SKM-1 treated with dmso at 0.1 percent for 144 hours (cell line): ENCODE results near the gene ARHGAP19.

ENCODE experiments used
- DNase-seq: peaks from one replicate; lab custom pipeline; 2025; ENCODE audit not compliant: unreplicated experiment; lab: John Stamatoyannopoulos, UW

Gene ARHGAP19

DNA sequence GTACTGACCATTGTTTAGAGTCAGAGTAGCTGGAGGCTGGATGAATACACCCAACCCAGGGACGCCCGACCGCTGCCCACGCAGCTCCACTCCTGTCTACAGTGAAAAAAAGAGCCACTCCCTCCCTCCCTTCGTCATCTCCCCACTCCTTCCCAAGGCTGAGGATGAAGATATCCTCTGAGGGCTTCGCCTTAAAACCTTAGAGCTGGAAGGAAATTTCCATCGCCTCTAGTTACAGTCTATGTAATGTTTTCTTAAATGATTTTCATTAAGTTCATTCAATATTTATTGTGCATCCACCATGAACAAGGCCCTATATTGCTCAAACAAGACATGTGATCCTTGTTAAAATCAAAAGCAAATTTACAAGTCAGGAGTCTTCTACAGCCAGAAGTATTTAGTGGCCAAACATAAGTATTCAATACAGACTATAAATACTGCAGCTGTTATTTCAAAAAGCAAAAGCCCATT is 95.4 kb downstream of the ARHGAP19 start:
- no peak for DNase-seq

DNA sequence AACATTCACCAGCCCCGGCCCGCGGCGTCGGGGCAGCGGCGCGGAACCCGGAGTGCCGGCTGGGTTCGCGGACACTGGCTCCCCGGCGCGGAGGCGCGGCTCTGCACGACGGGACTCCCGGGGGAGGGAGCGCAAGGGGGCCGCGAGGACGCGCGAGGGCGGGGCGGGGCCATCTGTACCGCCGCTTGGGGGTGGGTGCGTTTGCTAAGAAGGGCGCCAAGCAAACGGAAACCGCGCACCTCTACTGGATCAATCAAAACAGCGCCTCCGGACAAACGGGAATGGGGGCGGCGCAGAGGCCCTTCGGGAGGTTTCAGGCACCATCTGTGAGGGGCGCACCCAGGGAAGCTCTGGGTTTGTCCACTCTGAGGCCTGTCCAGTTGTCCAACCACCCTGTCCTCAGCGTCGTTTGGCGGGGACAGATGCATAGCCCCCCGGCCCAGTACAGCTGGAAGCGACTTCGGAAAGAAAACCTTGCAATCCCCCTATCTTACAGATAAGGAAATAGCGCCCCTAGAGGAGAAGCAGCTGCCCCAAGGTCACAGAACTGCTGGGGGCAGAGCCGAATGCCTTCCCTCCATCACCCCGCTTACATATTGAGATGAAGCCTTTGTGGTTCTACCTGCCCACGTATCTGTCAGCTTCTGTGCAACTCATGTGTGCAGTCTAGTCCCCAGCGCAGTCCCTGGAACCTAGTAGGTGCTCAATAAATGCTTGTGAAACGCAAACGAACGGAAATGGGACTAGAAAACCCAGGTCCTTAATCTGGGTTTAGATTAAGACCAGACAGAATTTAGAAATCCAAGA is 96.0 kb downstream of the ARHGAP19 start:
- DNase-seq: peak; percentile 31

DNA sequence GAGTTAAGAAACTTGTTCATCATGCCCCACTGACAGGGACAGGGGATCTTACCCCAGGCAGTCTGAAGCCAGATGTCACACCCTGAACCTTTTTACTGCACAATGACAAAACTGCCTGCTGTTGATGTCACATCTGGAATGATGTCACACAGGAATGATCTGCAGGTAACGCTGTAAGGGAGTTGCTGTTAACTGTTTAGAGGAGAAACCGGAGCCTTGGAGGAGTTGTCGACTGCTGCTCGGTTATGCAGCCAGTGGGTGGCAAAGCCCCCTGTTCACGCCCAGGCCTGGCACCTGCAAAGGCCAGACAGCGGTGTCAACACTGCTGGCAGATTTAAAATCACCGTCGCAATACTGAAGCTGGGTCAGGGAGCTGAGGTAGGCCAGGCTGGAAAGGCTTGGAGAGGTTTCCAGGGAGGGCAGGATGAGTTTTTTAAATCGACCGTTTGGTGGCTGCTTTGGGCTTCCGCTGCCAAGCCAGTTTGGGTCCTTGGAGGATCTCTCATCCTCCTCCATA is 96.7 kb downstream of the ARHGAP19 start:
- no peak for DNase-seq

DNA sequence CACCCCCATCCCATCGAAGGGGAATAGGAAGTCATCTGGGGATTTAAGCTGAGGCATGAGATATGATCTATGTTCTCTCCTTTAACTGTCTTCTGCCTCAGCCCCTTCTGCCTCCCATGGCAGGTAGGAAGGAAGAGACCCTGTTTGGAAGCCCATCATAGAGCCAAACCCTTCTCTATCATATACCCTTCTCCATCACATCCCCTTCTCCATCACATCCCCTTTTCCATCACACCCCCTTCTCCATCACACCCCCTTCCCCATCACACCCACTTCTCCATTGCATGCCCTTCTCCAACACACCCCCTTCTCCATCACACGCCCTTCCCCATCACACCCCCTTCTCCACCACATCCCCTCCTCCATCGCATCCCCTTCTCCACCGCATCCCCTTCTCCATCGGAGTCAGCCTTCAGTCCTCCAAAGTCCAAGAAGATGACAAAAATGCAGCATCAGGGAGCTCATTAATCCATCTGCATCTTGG is 99.4 kb downstream of the ARHGAP19 start:
- DNase-seq: no peak

DNA sequence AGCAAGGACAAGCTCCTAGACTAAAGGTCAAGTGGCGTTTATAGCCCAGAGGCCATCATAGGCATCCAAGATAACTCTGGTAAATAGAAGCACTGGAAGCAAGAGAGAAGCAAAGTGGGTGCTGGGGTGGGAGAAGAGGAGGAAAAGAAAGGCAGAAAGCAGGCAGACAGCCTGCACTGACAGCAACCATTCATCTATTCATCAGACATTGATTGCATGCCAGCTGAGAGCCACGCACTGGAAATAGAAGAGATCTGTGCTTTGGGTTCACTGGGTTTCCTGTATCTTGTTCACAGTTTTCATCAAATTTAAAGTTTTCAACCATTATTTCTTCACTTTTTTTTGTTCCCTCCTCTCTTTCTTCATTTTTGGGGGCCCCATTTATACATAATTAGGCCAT is 102.0 kb downstream of the ARHGAP19 start:
- no peak for DNase-seq

DNA sequence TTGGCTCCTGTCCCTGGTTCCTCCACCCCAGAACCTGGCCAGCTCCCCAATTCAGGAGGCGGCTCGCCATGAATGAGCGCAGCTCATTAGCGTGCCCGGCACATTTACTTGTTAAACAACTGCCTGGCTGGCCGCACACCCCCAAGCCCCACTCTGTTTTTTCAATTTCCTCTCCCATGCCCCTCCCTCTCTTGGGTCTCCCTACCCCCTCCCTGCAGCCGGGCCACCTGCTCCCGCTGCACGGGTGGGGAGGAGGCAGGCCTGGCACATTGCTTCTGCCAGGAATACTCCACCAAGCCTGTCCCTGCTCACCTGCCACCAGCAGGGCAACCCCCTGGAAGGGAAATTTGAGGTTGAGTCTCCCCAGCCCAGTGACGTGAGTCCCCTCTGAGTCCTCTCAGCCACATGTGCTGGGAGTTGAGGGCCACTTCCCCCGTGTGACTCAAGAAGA is 104.2 kb downstream of the ARHGAP19 start:
- DNase-seq: no peak

DNA sequence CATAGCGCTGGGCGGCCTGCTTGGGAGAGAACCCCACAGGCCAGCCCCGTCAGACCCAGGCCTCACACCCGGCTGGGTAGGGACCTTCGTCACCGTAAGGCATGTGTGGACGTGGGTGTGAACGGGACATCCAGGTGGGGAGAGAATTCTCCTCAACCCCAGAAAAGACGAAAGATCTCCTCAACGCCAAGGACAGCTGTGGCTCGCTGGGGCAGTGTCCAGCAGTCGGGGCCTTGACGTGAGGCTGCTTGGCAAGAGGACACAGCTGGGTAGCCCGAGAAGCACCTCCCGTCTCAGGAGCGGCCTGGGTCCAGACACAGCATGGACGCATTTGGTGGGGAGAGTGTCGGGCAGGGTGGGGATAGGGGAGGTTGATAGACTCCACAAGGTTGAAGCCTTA is 105.5 kb downstream of the ARHGAP19 start:
- no peak for DNase-seq

DNA sequence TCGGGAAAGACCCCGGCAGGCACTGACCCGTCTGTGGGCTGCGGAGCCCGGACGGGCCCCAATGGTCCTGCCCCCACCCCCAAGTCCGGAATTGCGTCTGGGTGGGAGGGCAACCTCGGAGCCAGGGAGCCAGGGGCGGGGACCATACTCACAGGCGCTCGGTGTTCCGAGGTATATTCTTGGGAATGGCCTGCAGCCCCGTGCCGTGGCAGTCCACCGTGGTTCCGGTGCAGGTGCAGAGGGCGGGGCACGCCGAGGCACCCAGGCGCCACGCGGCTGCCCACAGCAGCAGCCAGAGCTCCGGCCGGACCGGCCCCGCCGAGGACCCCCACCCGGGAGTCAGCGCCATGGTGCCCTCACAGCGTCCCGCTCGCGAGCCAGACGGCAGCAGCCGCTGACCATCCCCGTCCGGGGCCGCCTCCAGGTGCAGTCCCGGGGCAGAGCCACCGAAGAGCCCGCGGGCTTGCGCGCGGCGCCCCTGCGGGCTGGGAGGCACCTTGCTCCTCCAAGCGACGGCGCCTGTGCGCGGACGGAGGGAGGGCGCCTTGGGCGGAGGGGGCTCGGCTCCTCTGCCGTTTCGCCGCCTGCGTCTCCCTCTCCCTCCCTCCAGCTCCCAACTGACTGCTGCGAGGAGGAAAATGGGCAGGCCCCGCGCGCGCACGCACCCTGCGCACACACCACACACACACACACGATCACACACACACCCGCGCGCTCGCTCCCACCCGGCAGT is 106.9 kb downstream of the ARHGAP19 start, which contains the start of gene SLIT1:
TSS of gene SLIT1 (minus strand) at position 634 of the 733 bp plus-strand sequence. CDS start at position 349, 285 bp downstream.
- DNase-seq: no peak

DNA sequence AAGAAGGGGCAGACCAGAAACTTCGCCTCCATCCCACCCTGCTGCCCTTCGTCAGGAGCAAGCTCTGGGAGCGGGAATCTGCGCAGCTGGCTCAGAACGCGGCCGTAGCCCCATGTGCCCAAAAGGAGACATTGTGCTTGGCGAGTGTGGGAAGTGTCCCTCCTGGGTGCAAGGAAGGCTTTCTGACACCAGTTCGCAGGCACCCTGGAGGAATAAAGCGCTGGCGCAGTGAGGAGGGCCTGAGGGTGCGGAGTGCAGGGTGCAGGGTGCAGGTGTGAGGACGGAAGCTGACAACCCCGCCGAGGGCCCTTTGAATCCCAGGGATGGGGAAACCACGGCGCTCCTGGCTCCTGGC is 107.5 kb downstream of the ARHGAP19 start:
- no peak for DNase-seq

DNA sequence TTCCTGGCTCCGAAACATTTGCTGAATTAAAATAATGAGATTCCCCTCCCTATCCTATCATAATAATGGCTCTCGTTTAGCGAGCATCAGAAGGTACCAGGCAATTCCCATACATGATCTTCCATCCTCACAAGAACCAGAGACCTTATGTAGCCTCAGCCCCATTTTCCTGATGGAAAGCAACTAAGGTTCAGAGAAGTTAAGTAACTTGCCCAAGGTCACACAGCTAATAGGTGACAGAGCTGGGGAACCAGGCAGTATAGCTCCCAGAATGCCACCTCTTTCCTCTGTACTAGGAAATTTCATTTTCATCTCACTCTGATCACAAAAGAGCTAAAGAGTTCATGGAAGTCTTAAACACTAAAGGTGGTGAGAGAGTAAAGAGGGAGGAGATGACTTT is 109.1 kb downstream of the ARHGAP19 start:
- DNase-seq: no peak

DNA sequence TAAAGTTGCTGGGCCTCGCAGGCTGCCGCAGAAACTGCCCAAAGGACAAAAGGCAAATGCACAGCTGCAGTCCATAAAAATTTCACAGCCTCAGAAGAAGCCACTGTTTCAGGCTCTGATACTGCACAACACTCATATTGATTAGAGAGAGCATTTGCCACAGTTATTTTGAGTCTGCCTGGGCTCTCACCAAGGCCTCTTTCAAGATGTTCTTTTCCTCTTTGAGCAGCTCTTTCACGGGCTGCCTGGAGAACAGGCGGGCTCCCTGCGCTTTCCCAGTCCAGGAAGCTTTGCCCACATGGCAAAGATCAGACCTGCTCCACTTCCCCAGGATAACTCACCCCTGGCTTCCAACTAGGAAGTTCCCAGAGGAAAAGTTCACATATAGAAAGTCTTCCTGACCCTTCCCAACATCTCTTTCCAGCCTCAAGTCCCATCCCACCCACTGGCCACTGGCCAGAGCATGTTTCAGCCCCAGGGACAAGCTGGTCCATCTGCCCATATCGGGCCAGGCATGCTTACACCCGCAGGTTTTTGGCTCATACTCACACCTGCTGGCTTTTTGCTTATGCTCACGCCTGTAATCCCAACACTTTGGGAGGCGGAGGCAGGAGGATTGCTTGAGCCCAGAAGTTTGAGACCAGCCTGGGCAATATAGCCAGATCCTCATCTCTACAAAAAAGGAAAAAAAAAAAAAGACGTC is 110.0 kb downstream of the ARHGAP19 start:
- no peak for DNase-seq

DNA sequence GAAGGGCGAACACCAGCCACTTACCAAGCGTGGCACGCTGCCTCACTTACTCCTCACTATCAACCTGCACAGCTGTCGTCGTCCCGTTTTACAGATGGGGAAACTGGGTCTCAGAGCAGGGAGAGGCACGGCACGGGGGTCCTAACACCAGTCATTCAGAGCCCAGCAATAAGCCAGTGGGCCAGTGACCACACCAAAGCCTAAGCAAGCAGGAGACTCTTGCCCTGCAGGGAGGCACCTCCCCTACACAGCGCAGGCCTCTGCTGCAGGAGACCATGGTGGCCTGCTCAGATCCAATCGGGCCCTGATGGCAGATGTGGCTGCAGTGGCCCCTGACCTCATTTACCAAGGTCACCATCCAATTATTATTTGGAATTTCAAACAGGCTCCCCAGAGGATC is 111.5 kb downstream of the ARHGAP19 start:
- no peak for DNase-seq

DNA sequence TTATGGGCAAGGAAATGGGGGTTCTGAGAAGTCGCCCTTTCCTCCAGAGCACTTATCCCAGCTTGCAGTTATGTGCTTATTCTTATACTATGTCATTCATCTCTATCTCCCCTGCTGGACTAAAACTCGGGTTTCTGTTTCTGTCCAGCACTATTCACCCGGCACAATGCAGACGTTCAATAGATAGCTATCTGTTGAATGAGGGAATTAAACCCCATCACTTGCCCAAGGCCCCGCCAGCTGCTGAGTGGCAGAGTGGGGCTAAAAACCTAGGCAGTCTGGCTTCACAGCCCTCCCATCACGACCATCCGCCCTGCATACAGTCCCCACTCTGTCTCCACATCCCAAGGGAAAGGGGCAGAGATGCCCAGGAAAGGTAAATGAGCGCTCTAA is 112.1 kb downstream of the ARHGAP19 start:
- DNase-seq: no peak

DNA sequence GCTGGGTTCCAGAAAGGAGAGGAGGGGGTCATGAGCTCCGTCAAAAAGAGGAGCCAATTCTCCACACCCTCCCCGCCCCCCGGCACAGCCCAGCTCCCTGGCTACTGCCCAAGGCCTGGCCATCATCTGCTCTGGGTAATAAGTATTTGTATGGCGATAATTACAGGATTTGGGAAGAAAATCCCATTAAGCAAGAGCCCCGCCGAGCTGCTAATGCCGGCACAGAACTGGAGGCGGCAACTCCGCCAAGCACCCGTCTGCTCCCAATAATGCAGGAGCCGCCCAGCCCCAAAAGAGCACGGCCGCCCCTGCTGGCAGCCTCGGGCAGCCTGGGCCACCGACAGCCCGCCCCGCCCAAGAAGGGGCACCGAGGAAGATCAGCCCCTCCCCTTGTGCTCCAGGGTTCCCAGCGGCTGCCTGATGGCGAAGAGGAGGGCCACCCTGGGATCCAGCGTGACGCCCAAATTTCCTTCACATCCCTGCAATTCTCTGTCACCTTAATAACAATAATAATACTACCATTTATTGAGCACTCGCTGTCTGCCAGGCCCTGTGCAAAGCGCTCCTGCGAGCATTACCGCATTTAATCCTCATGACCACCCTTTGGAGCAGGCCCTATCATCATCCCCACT is 112.6 kb downstream of the ARHGAP19 start:
- DNase-seq: no peak

DNA sequence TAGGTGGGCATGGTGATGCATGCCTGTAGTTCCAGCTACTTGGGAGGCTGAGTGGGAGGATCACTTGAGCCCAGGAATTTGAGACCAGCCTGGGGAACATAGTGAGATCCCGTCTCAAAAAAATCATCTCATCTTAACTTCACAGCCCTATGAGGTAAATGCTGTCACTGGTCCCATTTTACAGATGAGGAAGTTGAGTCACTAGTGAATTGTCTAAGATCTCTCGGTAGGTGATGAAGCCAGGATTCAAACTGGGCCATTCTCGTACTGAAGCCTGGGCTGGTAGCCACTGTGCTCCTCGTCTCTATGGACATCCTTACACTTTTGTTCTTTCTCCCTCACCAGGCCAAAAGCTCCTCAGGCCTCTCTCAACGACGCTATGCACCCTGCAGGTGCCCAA is 113.1 kb downstream of the ARHGAP19 start:
- DNase-seq: no peak

DNA sequence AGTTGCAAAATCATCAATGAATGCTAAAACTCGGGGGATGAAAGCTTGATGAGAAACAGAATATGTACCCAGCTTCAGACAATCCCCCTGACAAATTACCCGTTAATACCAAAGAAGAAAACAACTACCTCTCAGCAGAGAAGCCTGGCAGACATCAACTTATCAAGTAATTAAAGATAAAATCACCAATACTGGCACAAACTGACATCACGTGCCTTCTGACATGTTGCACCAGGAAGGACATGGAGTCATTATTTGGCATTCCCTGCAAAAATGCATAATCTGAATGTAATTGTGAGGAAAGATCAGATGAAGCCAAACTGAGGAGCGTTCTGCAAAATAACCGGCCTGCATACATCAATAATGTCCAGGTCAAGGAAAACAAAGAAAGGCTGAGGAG is 114.4 kb downstream of the ARHGAP19 start:
- DNase-seq: no peak

DNA sequence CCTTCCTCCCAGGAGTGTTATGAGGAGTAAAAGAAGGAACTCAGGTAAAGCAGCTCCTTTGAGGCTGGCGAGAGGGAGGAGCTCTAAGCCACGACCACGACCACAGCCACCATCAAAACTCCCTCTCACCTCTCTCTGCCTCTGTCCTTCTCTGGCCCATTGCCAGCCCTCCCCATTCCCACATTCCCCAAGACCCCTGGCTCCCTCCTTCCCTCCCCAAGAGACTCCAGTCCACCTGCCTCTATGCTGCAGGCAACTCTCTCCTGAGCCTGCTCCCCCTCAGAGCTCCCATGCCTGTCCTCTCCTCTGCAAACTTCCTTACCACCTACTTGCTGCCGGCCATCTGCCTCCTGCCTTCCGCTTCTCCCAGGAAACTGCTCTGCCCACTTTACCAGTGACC is 116.2 kb downstream of the ARHGAP19 start:
- no peak for DNase-seq

DNA sequence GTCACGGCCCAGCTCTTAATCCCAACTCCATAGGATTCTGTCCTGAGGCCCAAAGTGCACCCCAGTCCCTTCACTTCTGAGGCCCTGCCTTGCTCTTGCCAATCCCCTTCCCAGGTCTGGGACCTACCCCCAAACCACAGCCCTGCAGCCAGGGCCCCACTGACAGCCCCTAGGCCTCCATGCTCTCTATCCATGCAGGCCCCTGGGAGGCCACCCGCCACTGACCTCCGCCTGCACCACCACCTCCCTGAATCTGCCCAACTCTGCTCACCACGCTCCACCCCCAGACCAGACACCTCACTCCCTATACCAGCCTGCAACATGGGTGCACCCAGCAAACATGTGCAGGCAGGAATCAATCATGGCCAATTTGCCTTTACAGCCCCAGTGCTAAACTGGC is 116.9 kb downstream of the ARHGAP19 start:
- no peak for DNase-seq

DNA sequence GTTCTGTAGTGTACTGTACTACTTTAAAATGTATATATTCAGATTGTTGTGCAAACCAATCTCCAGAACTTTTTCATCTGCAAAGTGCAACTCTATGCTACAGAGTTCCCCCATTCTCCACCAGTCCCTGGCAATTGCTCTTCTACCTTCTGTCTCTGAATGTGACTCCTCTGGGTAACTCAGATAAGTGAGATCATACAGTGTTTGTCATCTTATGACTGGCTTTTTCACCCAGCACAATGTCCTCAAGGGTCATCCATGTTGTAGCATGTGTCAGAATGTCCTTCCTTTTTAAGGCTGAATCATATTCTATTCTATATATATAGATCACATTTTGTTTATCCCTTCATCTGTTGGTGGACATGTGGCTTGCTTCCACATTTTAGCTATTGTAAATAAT is 117.5 kb downstream of the ARHGAP19 start:
- DNase-seq: no peak

DNA sequence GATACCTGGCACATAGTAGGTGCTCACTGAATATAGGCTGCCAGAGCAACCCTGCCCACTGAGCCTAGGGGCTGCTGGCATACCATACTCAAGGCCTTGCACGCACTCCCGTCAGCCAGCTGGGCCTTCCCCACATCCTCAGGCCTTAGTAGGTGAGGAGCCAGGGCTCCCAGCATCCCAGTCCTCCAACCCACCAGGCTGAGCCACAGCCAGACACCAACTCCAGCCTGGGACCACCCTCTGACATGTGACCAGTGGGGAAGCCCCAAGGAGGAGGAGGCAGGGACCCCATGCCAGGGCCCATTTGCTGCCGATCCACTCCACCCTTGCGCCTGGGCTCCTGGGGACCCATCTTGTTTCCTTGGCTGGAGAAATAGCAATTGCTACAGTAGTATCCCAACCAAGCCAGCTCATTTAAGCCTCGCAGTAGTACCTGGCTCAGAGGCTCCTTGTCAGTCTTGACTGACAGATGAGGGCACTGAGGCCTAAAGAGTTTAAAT is 118.1 kb downstream of the ARHGAP19 start:
- no peak for DNase-seq

DNA sequence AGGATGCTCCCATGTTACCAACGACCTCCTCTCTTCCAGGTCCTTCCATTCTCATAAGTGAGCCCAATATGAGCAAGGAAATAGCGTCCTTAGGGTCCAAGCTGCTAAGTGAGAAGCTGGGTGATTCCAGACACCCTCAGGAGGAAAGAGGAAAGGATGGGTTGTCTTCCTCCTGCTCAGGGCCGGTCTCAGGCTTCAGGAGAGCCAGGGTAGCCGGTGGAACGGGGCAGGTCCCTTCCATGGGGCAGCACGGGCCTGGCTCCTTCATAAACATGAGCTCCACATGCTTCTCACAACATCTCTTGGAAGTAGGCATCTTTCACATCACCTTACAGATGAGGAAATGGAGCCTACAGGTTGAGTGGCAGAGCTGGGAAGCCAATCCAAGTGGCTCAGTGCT is 119.4 kb downstream of the ARHGAP19 start:
- DNase-seq: no peak
